Measurements from ENCODE around the gene ARHGEF37. TPM values are rescaled to one million over a fixed set of nuclear protein-coding genes. Genes with fewer than 3 reads are reported as not detected.
"Not testable (repeated sequence)": the region's sequence is repeated elsewhere in the genome, so short reads cannot be mapped to it uniquely, and the experiment has no call there.

The ARHGEF37 gene
- total RNA-seq, 1 donor from 2014 or later = 9.2 TPM

DNA sequence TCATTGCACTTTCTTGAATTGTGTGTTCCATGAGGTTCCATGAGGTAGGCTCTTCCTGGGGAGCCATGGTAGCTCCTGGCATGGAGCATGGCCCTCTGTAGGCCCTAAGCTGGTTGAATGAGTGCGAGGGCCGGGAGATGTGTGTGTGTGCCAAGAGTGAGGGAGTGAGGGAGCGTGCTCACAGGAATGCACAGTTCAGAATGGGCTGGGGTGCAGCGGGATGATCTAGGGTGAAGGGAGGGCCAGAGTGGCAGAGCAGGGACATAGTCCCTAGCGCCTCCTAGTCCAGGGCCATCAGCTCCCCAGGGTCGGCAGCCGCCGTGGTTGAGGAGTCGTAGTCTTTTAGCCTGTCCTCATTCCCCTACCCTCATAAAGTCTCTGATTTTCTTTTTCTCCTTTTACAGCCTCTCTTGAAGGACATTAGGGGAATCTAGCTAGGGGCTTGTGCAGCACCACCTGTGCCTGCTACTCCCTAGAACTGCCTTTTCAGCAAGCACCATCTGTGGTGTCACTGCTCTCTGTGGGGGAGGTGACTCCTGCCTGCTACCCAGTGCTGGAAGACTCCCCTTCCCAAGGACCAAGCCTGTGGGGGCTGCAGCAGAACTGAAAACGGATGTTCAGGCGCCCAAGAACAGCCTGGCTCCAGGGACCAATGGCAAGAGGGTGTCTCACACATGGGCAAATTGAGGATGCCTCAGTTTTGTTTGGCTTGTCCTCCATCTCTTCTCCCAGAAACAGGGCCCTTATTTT is 83.5 kb downstream of the ARHGEF37 start:
- DNase-seq (ENCODE audit: low read depth) = no peak
- TF ChIP-seq, protein P1, sequence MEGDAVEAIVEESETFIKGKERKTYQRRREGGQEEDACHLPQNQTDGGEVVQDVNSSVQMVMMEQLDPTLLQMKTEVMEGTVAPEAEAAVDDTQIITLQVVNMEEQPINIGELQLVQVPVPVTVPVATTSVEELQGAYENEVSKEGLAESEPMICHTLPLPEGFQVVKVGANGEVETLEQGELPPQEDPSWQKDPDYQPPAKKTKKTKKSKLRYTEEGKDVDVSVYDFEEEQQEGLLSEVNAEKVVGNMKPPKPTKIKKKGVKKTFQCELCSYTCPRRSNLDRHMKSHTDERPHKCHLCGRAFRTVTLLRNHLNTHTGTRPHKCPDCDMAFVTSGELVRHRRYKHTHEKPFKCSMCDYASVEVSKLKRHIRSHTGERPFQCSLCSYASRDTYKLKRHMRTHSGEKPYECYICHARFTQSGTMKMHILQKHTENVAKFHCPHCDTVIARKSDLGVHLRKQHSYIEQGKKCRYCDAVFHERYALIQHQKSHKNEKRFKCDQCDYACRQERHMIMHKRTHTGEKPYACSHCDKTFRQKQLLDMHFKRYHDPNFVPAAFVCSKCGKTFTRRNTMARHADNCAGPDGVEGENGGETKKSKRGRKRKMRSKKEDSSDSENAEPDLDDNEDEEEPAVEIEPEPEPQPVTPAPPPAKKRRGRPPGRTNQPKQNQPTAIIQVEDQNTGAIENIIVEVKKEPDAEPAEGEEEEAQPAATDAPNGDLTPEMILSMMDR (IDR thresholded peaks at IDR 0.05; ENCODE audit: insufficient read depth, low read length, severe bottlenecking) = no peak
- FAIRE-seq = no peak
- Histone ChIP-seq H3K4me3 (ENCODE audit: low read depth, low read length) (no peak overlapping the region), H3K27me3 (ENCODE audit: control insufficient read depth, insufficient read depth, low read length) (no peaks in the 10 kb centered on the region), H3K36me3 (ENCODE audit: control insufficient read depth, insufficient read depth, low read length) (no peaks in the 10 kb centered on the region)

DNA sequence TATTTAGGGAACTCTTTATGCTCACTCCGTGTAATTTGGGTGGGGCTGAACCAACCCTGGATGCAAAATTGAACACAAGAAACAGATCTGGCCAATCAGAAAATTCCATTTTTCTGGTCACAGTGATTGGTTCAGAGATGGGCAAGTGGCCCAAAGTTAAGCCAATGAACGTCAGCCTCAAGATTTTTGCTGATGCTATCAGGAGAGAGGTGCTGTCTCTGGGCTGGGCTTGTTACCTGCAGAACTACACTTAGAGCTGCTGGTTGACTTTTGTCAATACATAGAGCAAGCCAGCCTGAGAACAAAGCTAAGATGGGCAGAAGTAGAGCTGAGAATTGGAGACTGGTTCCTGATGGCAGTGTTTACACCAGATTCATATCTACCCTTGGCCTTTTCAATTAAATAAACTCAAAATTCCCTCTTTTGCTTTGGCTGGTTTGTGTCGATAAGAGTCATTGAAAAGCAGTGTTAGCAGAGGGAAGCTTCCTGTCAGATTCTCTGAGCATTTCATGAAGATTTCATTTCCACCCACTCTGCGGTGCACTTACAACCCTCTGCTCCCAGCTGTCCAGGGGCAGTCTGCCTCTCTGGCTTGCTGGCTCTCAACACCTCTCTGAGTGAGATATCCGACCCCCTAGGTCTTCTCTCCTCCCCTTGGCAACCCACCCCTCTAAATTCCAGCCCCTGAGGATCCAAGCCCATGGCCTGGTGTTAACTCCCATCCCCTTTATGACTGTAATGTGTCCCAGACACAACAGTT is 84.3 kb downstream of the ARHGEF37 start:
- DNase-seq (ENCODE audit: low read depth) = no peak
- no peak overlapping the region for H3K4me3 ChIP-seq (ENCODE audit: low read depth, low read length)
- H3K36me3 ChIP-seq (ENCODE audit: control insufficient read depth, insufficient read depth, low read length) = no peaks in the 10 kb centered on the region
- no peaks in the 10 kb centered on the region for H3K27me3 ChIP-seq (ENCODE audit: control insufficient read depth, insufficient read depth, low read length)
- no peak for FAIRE-seq
- TF ChIP-seq, protein P1 (IDR thresholded peaks at IDR 0.05; ENCODE audit: insufficient read depth, low read length, severe bottlenecking) = no peak

DNA sequence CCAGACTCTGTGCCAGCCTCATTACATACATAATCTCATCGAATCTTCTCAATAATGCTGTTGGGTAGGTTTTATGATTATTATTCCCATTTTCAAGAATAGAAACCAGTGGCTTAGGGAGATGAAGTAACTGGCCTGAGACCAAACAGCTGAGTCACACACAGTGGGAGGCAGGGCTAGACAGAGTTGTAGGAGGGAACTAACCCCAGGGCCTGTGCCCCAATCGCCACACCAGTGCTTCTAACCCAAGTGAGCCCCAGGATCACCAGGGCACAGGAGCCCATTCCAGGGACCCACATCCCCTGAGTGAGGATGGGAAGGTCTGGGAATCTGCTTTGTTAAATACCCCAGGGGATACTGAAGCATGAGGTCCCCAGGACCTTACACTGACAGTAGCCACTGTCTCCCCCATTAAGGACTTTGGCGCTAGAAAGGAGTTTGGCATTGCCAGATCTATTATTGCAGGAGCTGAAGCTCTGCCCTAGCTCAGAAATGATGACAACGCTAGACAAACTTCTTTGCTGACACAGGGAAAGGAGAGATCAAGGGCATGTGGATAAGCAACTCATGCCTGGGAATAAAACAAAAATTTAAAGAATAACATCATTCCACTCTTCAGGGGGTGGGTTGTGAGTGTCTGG is 85.0 kb downstream of the ARHGEF37 start:
- FAIRE-seq = no peak
- Histone ChIP-seq H3K36me3 (ENCODE audit: control insufficient read depth, insufficient read depth, low read length) (no peaks in the 10 kb centered on the region), H3K27me3 (ENCODE audit: control insufficient read depth, insufficient read depth, low read length) (no peaks in the 10 kb centered on the region), H3K4me3 (ENCODE audit: low read depth, low read length) (no peak overlapping the region)
- peak; percentile 65 for DNase-seq (ENCODE audit: low read depth)
- TF ChIP-seq, protein P1 (IDR thresholded peaks at IDR 0.05; ENCODE audit: insufficient read depth, low read length, severe bottlenecking) = no peak

DNA sequence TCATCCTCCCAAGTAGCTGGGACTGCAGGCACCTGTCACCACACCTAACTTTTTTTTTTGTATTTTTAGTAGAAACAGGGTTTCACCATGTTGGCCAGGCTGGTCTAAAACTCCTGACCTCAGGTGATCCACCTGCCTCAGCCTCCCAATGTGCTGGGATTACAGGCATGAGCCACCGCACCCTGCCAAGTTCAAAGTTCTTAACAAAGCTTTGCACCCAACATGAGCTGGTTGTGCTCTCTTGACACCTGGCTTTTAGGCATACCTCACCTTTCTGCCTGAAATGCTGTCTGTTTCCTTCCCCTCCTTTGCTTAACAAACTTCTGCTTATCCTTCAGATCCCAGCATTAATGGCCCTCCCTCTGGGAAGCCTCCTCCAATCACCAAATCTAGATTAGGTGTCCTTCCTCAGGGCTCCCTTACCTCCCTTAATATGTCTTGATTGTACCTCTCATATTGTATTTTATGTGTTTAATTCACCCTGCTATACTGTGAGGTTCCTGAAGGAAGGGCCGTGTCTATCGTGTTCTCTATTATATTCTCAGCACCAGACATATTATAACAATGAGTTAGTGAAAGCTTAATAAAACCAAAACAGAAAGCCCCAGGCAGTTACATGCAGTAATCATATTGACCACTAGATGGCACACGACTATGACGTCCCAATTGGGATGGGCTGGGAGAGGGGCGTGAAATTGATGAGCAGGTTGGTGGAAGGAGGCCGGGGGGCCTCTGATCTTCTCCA is 86.0 kb downstream of the ARHGEF37 start:
- Histone ChIP-seq H3K27me3 (ENCODE audit: control insufficient read depth, insufficient read depth, low read length) (no peaks in the 10 kb centered on the region), H3K4me3 (ENCODE audit: low read depth, low read length) (no peak overlapping the region), H3K36me3 (ENCODE audit: control insufficient read depth, insufficient read depth, low read length) (no peaks in the 10 kb centered on the region)
- TF ChIP-seq, protein P1 (IDR thresholded peaks at IDR 0.05; ENCODE audit: insufficient read depth, low read length, severe bottlenecking) = peak; percentile 64
- FAIRE-seq (no peak), DNase-seq (ENCODE audit: low read depth) (peak; percentile 23)

DNA sequence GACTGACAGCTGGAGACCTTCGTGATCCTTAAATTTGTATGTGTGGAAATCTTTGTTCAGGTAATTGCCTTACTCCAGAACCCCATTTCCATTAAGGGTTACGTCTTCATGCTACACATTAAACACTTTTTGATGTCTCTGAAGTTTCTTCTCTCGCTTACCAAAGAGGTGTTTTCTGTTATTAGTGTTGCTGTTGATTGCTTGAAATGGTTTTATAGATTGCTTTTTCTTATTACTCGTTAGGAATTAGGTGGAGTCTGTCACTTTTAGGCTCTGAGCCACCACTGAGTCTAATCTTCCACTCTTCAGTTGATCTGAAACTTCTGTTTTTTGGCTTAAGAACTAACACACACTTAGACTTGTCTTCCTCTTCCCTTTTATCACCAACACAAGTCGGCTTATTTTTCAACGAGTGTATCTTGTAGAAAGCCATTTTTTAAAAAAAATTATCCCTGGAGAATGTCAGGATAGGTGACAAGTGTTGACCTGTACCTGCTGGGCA is 86.6 kb downstream of the ARHGEF37 start:
- FAIRE-seq (no peak), DNase-seq (ENCODE audit: low read depth) (no peak)
- no peak overlapping the region for H3K4me3 ChIP-seq (ENCODE audit: low read depth, low read length)
- TF ChIP-seq, protein P1 (IDR thresholded peaks at IDR 0.05; ENCODE audit: insufficient read depth, low read length, severe bottlenecking) = no peak
- no peaks in the 10 kb centered on the region for H3K36me3 ChIP-seq (ENCODE audit: control insufficient read depth, insufficient read depth, low read length)
- no peaks in the 10 kb centered on the region for H3K27me3 ChIP-seq (ENCODE audit: control insufficient read depth, insufficient read depth, low read length)

DNA sequence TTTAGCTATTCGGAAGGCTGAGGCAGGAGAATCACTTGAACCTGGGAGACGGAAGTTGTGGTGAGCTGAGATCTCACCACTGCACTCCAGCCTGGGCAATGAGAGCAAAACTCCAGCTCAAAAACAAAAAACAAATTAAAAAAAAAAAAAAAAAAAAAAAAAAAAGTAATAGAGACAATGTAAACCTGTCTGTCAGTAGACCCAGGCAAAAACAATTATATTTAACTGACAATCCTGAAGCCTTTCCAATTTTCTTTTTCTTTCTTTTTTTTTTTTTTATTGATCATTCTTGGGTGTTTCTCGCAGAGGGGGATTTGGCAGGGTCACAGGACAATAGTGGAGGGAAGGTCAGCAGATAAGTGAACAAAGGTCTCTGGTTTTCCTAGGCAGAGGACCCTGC is 88.0 kb downstream of the ARHGEF37 start:
- not testable (repeated sequence) for H3K36me3 ChIP-seq (ENCODE audit: control insufficient read depth, insufficient read depth, low read length); FAIRE-seq; H3K27me3 ChIP-seq (ENCODE audit: control insufficient read depth, insufficient read depth, low read length); H3K4me3 ChIP-seq (ENCODE audit: low read depth, low read length); DNase-seq (ENCODE audit: low read depth)

Data from bronchial epithelial cell (primary cell).